ENCODE data around the gene DENND4A.
"Not testable (repeated sequence)": the region's sequence is repeated elsewhere in the genome, so short reads cannot be mapped to it uniquely, and the experiment has no call there.

The DENND4A gene

GRCh38 chr15:65757256-65757655, 34.8 kb downstream of the DENND4A start:
- DNase-seq (ENCODE audit: low spot score): peak; percentile 58

- no peak for DNase-seq (ENCODE audit: low spot score)
These were observed 39.9 kb downstream of the DENND4A start for GRCh38 chr15:65752151-65752700.

DNA sequence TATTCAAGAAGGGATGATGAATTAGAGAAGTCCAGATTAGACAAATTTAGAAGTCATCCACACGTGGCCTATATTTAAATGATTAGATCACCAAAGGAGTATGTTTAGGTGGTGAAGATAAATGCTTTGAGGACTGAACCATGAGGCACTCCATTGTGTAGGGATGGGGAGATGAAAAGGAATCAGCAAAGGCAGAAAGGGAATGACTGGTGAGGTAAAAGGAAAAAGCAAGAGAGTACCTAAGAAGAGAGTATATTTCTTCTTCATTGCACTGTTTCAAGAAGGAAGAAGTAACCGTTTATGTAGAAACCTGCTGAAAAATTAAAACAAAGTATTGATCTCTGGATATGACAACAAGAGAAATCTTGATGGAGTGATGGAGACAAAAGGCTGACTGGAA, 40.7 kb downstream of the DENND4A start:
- DNase-seq (ENCODE audit: low spot score): no peak

DNA sequence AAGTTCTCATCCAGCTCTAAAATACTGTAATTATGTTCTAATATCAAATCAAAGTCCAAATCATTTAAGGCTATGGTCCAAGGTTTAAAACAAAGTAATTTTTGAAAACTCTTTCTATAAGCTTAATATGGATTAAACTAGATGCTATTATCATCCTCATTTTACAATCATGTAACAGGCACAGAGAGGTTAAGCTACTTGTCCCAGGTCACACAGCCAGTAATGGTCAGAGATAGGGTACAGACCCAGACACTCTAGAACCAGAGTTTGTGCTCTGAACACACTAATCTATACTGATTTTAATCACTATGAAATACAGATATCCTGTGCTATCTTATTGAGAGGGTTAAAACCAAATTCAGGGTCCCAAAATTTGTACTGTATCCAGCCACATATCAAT, 44.8 kb downstream of the DENND4A start:
- no peak for DNase-seq (ENCODE audit: low spot score)

GRCh38 chr15:65743637-65744252, 48.3 kb downstream of the DENND4A start:
- DNase-seq (ENCODE audit: low spot score): no peak

GRCh38 chr15:65740148-65740547, 51.9 kb downstream of the DENND4A start:
- no peak for DNase-seq (ENCODE audit: low spot score)

DNA sequence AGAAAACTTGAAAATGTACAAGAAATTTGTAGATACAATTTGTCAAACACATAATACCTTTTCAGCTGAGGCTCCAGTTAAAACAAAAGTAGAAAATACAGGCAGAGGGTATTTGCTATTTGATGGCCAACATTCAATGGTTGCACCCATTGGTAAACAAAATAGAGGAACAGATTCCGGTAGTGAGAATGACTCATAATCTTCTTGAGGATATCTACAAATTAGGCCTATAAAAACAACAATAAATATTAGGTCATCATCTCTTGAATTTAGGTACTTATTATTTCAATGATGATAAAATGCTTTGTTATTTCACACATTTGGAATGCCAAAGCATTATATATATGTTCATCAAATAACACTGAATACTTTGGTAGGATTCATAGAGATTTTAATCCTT, 53.4 kb downstream of the DENND4A start:
- no peak for DNase-seq (ENCODE audit: low spot score)

DNA sequence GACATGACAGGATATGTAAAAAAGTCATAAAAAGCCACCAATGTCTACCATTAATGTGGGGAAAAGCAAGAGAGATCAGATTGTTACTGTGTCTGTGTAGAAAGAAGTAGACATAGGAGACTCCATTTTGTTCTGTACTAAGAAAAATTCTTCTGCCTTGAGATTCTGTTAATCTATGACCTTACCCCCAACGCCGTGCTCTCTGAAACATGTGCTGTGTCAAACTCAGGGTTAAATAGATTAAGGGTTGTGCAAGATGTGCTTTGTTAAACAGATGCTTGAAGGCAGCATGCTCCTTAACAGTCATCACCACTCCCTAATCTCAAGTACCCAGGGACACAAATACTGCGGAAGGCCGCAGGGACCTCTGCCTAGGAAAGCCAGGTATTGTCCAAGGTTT, 58.5 kb downstream of the DENND4A start:
- not testable (repeated sequence) for DNase-seq (ENCODE audit: low spot score)

GRCh38 chr15:65732698-65733097, 59.4 kb downstream of the DENND4A start:
- no peak for DNase-seq (ENCODE audit: low spot score)

GRCh38 chr15:65731926-65732325, 60.2 kb downstream of the DENND4A start:
- no peak for DNase-seq (ENCODE audit: low spot score)

DNA sequence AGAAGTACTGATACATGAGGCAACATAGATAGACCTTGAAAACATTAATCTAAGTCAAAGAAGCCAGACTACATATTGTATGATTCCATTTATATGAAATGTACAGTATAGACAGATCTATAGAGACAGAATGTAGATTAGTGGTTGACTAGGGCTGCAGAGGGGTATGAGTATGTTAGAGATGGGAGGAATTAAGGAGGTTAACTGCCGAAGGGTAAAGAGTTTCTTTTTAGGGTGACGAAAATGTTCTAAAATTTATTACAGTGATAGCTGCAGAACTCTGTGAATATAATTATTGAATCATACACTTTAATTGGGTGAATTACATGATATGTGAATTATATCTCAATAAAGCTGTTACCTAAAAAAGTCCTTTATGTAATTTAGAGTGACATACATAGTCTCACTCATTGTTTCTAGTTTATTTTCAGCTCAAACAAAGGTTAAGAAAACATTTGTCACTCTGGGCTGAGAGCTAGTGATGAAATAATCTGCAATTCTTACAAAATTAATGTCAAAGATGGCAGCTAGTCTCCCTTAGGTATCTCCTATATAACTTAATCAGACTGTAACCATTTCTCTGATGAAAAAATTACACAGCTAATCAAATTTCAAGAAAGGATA, 61.4 kb downstream of the DENND4A start:
- no peak for DNase-seq (ENCODE audit: low spot score)

DNA sequence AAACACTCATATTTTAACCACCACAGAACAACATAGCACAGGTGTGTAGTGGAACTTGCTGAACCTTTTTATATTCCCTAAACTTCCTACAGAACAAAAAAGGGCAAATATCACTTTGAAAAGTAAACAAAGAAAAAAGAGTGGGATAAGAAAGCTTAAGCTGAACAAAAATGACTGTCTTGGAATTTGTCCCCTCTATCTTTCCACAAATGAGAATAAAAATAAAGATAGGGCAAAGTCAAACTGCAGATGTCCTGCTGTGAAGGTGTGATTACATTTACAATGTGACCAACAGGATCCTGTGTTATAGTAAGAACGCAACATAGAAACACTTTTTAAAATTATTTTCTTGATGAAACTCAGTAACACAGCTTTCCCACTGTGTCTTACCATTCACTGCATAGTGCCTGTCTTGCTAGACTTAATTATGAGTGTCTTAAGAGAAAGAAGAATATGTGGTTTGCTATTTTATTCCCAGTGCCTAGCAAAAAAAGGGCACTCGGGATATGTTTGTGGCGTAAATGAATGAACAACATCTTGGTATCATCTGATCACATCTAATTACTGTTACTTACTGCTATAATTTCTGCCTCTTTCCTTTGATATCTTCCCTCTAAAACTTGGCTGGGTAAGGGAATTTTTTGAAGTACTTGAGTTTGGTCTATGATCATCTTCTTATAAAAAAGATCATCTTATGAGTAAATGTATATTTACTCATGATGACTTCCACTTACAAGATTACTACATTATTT, 67.5 kb downstream of the DENND4A start:
- DNase-seq (ENCODE audit: low spot score): no peak

DNA sequence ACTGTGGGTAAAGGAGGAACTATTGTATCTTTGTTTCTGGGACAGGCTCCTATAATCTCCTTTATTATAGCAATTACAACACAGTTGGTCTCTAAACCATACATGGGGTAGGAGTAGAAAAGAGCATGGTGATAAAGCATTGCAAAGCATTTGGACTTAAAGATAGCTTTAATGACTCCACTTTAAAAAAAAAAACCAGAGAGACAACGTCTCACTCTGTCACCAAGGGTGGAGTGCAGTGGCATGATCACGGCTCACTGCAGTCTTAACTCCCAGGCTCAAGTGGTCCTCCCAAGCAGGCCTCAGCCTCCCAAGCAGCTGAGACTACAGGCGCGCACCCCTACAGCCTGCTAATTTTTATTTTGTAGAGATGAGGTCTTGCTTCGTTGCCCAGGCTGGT, 68.2 kb downstream of the DENND4A start:
- no peak for DNase-seq (ENCODE audit: low spot score)

DNA sequence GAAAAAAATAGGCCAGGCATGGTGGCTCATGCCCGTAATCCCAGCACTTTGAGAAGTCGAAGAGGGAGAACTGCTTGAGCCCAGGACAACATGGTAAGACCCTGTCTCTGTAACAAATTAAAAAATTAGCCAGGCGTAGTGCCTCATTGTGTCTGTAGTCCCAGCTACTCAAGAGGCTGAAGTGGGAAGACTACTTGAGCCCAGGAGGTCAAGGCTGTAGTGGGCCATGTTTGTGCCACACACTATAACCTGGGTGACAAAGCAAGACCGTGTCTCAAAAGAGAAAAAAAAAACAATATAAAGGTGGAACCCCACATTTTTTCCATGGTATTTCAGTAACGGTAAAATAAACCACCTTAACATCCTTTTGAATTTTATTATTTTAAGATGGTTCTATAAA, 69.9 kb downstream of the DENND4A start:
- no peak for DNase-seq (ENCODE audit: low spot score)

DNA sequence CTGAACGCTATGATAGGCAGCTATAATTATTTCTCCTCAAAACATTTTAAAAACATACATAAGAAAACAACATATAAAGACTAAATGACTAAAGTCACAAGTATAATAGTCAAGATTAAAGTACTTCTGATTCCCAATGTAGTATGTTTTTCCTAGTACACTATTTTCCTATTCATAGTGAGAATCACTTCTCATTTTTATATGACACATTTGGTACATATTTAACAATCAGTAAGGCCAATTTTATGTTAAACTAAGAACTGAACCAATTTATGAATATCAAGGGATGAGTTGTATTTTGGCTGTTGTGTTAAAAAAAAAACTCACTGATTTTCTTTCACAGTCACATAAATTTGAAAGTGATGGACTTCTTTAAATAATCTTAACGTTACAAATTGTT, 79.7 kb downstream of the DENND4A start:
- DNase-seq (ENCODE audit: low spot score): no peak

- DNase-seq (ENCODE audit: low spot score): no peak
These were observed 97.0 kb downstream of the DENND4A start for GRCh38 chr15:65695081-65695480.

GRCh38 chr15:65690778-65691177, 101.3 kb downstream of the DENND4A start:
- no peak for DNase-seq (ENCODE audit: low spot score)

DNA sequence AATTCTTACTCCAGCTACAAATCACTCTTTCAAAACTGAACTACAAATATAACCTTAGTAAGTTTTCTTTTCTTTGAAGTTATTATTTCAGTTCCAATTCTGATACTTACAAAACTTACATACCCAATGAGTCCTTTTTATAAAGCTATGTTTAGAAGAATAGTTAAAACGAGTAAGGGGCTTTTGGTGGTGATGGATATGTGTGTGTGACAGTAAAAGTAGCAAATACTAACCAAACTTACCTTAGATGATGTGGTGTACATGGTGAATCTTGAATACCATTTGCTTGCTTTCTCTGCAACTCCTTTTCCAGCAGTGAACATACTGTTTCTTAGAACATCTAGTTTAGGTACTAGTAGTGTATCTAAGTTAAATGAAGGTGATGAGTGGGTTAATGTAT, 101.9 kb downstream of the DENND4A start:
- DNase-seq (ENCODE audit: low spot score): no peak

GRCh38 chr15:65688462-65688861, 103.6 kb downstream of the DENND4A start:
- DNase-seq (ENCODE audit: low spot score): no peak

- no peak for DNase-seq (ENCODE audit: low spot score)
These were observed 109.6 kb downstream of the DENND4A start for GRCh38 chr15:65682404-65682911.

GRCh38 chr15:65680544-65680943, 111.5 kb downstream of the DENND4A start:
- no peak for DNase-seq (ENCODE audit: low spot score)

DNA sequence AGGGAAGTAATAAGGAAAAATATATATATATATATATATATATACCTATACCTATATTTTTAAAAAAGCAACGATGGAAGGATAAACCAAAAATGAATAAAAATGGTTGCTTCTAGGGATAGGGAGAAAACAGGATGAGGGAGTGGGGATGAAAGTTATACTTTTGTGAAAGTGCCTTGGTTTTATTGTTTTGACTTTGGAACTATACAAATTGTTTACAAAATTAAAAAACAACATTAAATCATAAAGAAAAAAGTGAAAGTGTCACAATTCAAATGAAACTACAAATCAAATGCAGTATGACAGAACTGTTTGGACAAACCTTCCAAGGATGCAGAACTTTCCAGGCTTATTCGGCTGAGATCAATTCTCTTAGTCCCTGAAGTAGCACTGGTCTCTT, 116.0 kb downstream of the DENND4A start:
- DNase-seq (ENCODE audit: low spot score): no peak

GRCh38 chr15:65675551-65675950, 116.5 kb downstream of the DENND4A start:
- no peak for DNase-seq (ENCODE audit: low spot score)

Data from D341Med (cell line).